Fibroblast of mammary gland (primary cell): ENCODE measurements around the gene STARD13.
A peak's percentile ranks its signal among the peaks of the same experiment; 100 is the strongest.

ENCODE experiments used
- DNase-seq: peaks from one replicate; pipeline ENCODE4 v3.0.0-alpha.2; 2010; ENCODE audit warnings: low read depth
- H3K4me3 ChIP-seq: 2 replicates; pipeline ENCODE4 v1.5.1; 2011; ENCODE audit warnings: low read depth, mild to moderate bottlenecking, low read length, moderate library complexity; ENCODE audit not compliant: control insufficient read depth
- TF ChIP-seq, protein P1 (sequence below): conservative IDR thresholded peaks from 2 replicates; pipeline ENCODE4 v1.5.1; 2011; ENCODE audit warnings: low read depth, low read length, inconsistent platforms; ENCODE audit not compliant: control insufficient read depth, insufficient read depth

Gene STARD13, protein sequence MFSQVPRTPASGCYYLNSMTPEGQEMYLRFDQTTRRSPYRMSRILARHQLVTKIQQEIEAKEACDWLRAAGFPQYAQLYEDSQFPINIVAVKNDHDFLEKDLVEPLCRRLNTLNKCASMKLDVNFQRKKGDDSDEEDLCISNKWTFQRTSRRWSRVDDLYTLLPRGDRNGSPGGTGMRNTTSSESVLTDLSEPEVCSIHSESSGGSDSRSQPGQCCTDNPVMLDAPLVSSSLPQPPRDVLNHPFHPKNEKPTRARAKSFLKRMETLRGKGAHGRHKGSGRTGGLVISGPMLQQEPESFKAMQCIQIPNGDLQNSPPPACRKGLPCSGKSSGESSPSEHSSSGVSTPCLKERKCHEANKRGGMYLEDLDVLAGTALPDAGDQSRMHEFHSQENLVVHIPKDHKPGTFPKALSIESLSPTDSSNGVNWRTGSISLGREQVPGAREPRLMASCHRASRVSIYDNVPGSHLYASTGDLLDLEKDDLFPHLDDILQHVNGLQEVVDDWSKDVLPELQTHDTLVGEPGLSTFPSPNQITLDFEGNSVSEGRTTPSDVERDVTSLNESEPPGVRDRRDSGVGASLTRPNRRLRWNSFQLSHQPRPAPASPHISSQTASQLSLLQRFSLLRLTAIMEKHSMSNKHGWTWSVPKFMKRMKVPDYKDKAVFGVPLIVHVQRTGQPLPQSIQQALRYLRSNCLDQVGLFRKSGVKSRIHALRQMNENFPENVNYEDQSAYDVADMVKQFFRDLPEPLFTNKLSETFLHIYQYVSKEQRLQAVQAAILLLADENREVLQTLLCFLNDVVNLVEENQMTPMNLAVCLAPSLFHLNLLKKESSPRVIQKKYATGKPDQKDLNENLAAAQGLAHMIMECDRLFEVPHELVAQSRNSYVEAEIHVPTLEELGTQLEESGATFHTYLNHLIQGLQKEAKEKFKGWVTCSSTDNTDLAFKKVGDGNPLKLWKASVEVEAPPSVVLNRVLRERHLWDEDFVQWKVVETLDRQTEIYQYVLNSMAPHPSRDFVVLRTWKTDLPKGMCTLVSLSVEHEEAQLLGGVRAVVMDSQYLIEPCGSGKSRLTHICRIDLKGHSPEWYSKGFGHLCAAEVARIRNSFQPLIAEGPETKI

DNA sequence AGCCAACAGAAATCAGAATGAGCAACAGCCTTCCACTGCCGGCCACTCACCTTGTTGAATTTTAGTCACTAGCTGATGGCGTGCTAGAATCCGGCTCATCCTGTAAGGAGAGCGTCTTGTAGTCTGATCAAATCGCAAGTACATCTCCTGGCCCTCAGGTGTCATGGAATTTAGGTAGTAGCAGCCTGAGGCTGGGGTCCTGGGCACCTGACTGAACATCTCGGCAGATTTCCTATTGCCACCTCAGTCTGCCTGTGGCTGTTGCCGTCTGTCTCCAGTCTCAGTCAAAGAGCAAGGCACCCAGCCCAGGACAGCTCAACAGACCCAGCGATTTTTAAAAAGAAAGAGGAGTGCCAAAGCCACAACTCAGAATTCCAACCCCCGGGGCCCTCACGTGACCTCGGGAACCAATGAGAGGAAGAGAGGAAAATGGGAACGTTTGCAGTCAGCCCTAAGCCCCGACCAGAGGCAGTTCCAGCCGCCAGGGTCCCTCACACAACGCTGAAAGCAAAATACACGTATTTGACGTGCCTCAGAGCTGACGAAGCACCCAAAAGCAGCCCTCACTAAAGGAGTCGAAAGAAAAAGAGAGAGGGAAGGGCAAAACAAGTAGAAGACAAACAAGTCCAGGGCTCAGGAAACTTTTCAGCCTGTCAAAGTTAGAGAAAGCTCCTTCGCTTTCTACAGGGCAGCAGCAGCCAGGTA, at the start of gene STARD13:
Gene STARD13, minus strand, starts transcription at position 336 of the 705 bp plus-strand sequence. Its CDS starts 117 bp downstream, at position 219.
- TF ChIP-seq, protein P1, sequence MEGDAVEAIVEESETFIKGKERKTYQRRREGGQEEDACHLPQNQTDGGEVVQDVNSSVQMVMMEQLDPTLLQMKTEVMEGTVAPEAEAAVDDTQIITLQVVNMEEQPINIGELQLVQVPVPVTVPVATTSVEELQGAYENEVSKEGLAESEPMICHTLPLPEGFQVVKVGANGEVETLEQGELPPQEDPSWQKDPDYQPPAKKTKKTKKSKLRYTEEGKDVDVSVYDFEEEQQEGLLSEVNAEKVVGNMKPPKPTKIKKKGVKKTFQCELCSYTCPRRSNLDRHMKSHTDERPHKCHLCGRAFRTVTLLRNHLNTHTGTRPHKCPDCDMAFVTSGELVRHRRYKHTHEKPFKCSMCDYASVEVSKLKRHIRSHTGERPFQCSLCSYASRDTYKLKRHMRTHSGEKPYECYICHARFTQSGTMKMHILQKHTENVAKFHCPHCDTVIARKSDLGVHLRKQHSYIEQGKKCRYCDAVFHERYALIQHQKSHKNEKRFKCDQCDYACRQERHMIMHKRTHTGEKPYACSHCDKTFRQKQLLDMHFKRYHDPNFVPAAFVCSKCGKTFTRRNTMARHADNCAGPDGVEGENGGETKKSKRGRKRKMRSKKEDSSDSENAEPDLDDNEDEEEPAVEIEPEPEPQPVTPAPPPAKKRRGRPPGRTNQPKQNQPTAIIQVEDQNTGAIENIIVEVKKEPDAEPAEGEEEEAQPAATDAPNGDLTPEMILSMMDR = peak; percentile 47
- H3K4me3 ChIP-seq = peak within 1 kb of the TSS; percentile 92
- DNase-seq = peak; percentile 97

DNA sequence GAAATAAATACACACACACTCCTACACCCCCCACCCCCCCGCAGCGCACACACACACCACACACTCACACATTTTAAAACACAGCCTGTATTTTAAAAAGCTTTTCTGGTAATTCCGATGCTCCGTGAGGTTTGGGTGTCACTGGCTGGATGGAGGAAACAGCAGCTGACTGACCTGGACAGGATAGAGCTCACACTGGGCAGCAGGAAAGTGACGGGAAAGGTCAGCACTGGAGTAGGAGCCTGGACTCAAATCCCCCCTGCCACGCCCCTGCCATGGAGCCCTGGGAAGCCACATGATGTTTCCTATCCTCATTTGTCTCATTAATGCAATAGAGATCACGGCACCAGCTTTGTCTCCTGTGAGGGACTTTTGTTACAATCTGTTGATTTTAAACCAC, 49.3 kb upstream of the STARD13 start:
- no peak for DNase-seq
- H3K4me3 ChIP-seq = no peak overlapping the region
- TF ChIP-seq, protein P1 = no peak

DNA sequence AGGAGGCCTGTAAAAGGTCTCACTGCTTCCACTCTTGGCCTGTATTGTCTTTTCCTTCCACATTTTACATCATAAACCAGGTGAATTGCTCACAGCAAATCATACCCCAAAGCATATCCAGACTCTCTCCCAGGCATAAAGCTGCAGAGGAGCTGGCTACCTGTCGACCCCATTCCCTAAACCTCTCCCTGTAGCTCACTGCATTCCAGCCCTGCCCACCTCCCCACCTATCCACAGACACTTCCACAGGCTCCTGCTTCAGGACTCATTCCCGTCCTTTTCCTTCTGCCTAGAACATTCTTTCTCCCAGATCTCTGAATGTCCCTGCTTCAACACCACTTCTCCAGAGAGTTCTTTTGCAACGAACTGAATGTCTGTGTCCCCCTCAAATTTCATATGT, 46.4 kb upstream of the STARD13 start:
- TF ChIP-seq, protein P1 = no peak
- H3K4me3 ChIP-seq = no peak overlapping the region
- no peak for DNase-seq

DNA sequence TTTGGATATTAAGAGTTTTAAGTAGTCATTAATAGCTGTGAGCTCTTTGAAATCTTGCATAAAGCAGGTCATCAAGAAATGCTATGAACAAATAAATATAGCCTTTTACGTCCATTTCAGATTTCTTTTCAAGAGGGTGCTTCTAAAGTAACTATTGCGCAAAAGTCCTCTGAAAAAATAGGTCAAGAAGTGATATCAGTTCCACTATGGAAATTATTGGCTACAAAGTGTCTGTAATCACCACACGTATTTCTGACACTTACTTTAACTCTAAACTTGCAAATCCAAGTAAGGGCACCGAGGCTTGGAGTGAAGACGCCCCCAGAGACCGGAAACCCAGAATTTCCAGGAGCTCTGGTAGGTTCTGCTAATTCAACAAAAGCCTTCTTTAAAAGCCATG, 44.9 kb upstream of the STARD13 start:
- H3K4me3 ChIP-seq = no peak overlapping the region
- no peak for DNase-seq
- TF ChIP-seq, protein P1 = no peak

DNA sequence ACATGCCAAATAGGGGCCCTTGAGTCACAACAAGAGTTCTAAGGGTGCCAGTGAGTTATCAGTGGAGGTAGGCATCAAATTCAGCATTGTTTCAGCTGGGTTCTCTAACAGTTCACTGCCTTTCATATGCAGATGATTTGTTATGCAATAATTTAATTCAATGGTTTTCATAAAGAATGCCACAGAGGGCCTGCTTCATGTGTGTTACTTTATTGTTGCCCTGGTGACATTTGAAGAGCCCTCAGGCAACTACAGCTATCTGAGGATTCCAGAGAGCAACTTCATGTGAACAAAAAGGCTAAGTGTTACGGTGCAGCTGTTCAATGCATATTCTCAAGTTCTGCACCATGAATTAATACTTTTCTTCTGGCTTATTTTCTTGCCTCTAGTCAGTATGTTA, 43.1 kb upstream of the STARD13 start:
- H3K4me3 ChIP-seq = no peak overlapping the region
- TF ChIP-seq, protein P1 = no peak
- DNase-seq = no peak

DNA sequence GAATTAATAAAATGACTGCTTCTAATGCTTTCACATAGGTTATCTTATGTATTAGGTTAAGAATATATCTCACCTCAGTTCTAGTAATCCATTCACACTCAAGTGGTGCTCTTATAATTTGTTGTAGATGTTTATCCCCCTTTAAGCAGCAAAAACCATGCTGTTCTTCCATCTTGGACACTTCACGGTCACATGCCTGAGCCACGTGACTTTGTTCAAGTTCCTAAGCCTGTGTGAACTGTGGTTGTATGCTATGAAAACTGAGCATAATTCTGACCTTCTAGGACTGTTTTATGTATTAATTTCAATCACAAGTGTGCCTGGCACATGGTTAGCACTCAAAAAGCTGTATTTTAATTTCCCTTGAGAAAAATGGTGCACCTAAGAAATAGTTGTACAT, 41.2 kb upstream of the STARD13 start:
- no peak for DNase-seq
- no peak overlapping the region for H3K4me3 ChIP-seq
- TF ChIP-seq, protein P1 = no peak
